IMR-90 (cell line): ENCODE results near the gene PDE4B. TPM values are rescaled to one million over a fixed set of nuclear protein-coding genes. Genes with fewer than 3 reads are reported as not detected.

Experiments
- ATAC-seq: fragments of 200-7000 bp; cut with Tn5 transposase; 2 replicates; pipeline ENCODE4 v1.9.1; 2020; ENCODE audit warnings: low read depth, mild to moderate bottlenecking, moderate library complexity
- BruUV-seq: library from RNA; stranded (reverse); fragments of 400-500 nt; replicated peaks from 2 replicates; lab custom pipeline; 2021; lab: Mats Ljungman, UMichigan
- CTCF ChIA-PET: fragments of 300-600 bp; formaldehyde crosslinking; extraction: SDS; loops from one replicate; lab custom pipeline; 2021; ENCODE audit warnings: antibody characterized with exemption; lab: Yijun Ruan, JAX
- POLR2A ChIA-PET: fragments of 300-600 bp; sonication (Branson Sonifier 250); formaldehyde crosslinking; loops from one replicate; lab custom pipeline; 2022; ENCODE audit warnings: antibody characterized with exemption; ENCODE audit not compliant: unreplicated experiment; lab: Charles Lee
- DNase-seq: peaks from one replicate; pipeline ENCODE4 v3.0.0; 2013
- H2AFZ ChIP-seq: replicated peaks from 2 replicates; pipeline ENCODE3; 2013; ENCODE audit warnings: low read length, mild to moderate bottlenecking; ENCODE audit not compliant: poor library complexity
- H2AK5ac ChIP-seq: 2 replicates; pipeline ENCODE4 v1.6.1; 2013; ENCODE audit warnings: low read depth, low read length, inconsistent platforms
- H2AK9ac ChIP-seq: replicated peaks from 2 replicates; pipeline ENCODE3; 2013; ENCODE audit warnings: mild to moderate bottlenecking, low read depth, low read length, moderate library complexity; ENCODE audit not compliant: poor library complexity
- H2BK120ac ChIP-seq: 2 replicates; pipeline ENCODE4 v1.6.1; 2013; ENCODE audit warnings: low read depth, low read length, inconsistent platforms
- H2BK15ac ChIP-seq: 3 replicates; pipeline ENCODE4 v1.6.1; 2013; ENCODE audit warnings: low read depth, low read length, inconsistent platforms
- H2BK20ac ChIP-seq: 2 replicates; pipeline ENCODE4 v1.6.1; 2013; ENCODE audit warnings: low read depth, mild to moderate bottlenecking, inconsistent platforms, low read length, moderate library complexity
- H2BK5ac ChIP-seq: 2 replicates; pipeline ENCODE4 v1.6.1; 2013; ENCODE audit warnings: mild to moderate bottlenecking, low read depth, low read length, inconsistent platforms; ENCODE audit not compliant: poor library complexity, severe bottlenecking
- H3K14ac ChIP-seq: replicated peaks from 2 replicates; pipeline ENCODE4 v1.6.1; 2013; ENCODE audit warnings: low read depth, low read length, inconsistent platforms
- H3K18ac ChIP-seq: 2 replicates; pipeline ENCODE4 v1.6.1; 2013; ENCODE audit warnings: low read depth, low read length, control low read depth
- H3K23ac ChIP-seq: 2 replicates; pipeline ENCODE4 v1.6.1; 2013; ENCODE audit warnings: low read depth, low read length, inconsistent platforms
- H3K27ac ChIP-seq: 2 replicates; pipeline ENCODE4 v1.5.1; 2013; ENCODE audit warnings: mild to moderate bottlenecking, control low read depth, low read length; ENCODE audit not compliant: insufficient read depth
- H3K27me3 ChIP-seq: 2 replicates; pipeline ENCODE4 v1.6.1; 2013; ENCODE audit warnings: low read length; ENCODE audit not compliant: control insufficient read depth, insufficient read depth
- H3K36me3 ChIP-seq: 2 replicates; pipeline ENCODE4 v1.6.1; 2013; ENCODE audit warnings: low read length, mixed read lengths; ENCODE audit not compliant: control insufficient read depth, insufficient read depth
- H3K4ac ChIP-seq: 2 replicates; pipeline ENCODE4 v1.6.1; 2013; ENCODE audit warnings: low read depth, low read length, inconsistent platforms
- H3K4me1 ChIP-seq: 2 replicates; pipeline ENCODE4 v1.6.1; 2013; ENCODE audit warnings: low read length, mixed read lengths; ENCODE audit not compliant: control insufficient read depth, insufficient read depth
- H3K4me2 ChIP-seq: 2 replicates; pipeline ENCODE4 v1.6.1; 2013; ENCODE audit warnings: low read depth, mild to moderate bottlenecking, control low read depth, low read length, moderate library complexity
- H3K4me3 ChIP-seq: 2 replicates; pipeline ENCODE4 v1.5.1; 2013; ENCODE audit warnings: low read depth, mild to moderate bottlenecking, control low read depth, low read length, moderate library complexity; ENCODE audit not compliant: insufficient read depth
- H3K56ac ChIP-seq: 2 replicates; pipeline ENCODE4 v1.6.1; 2013; ENCODE audit warnings: low read length, inconsistent platforms; ENCODE audit not compliant: insufficient read depth; ENCODE audit errors: extremely low read depth
- H3K79me1 ChIP-seq, 2 experiments: 2 replicates each; pipeline ENCODE4 v1.6.1; 2013; ENCODE audit warnings: low read length in 2 of 2, inconsistent platforms in 1 of 2, low read depth in 1 of 2
- H3K9ac ChIP-seq: 2 replicates; pipeline ENCODE4 v1.6.1; 2013; ENCODE audit warnings: low read depth, low read length, control low read depth
- H3K9me1 ChIP-seq: 2 replicates; pipeline ENCODE4 v1.6.1; 2013; ENCODE audit warnings: low read length, inconsistent platforms; ENCODE audit not compliant: insufficient read depth
- H3K9me3 ChIP-seq: 2 replicates; pipeline ENCODE4 v1.6.1; 2013; ENCODE audit warnings: low read length; ENCODE audit not compliant: control insufficient read depth, insufficient read depth
- H4K20me1 ChIP-seq: 2 replicates; pipeline ENCODE4 v1.6.1; 2013; ENCODE audit warnings: low read length, inconsistent platforms; ENCODE audit not compliant: insufficient read depth
- H4K5ac ChIP-seq: 2 replicates; pipeline ENCODE4 v1.6.1; 2013; ENCODE audit warnings: mild to moderate bottlenecking, low read depth, low read length, control low read depth
- H4K8ac ChIP-seq, 2 experiments: 2 replicates each; pipeline ENCODE4 v1.6.1; 2013; ENCODE audit warnings: low read depth in 2 of 2, low read length in 2 of 2, control low read depth in 1 of 2, inconsistent platforms in 1 of 2
- H4K91ac ChIP-seq: 2 replicates; pipeline ENCODE4 v1.6.1; 2013; ENCODE audit warnings: low read depth, low read length, inconsistent platforms; ENCODE audit not compliant: insufficient read depth
- BHLHE40 ChIP-seq: fragments of 150-350 bp; IDR thresholded peaks from 2 replicates; pipeline ENCODE4 v1.6.1; 2016; ENCODE audit warnings: mild to moderate bottlenecking, low read depth, low read length
- CEBPB ChIP-seq: IDR thresholded peaks from 2 replicates; pipeline ENCODE4 v1.6.1; 2012; ENCODE audit warnings: low read depth, low read length, improper control_type of control experiment
- FOS ChIP-seq: fragments of 150-350 bp; IDR thresholded peaks from 2 replicates; pipeline ENCODE4 v1.6.1; 2016; ENCODE audit warnings: low read depth, low read length
- MAZ ChIP-seq: IDR thresholded peaks from 2 replicates; pipeline ENCODE4 v1.6.1; 2012; ENCODE audit warnings: low read depth, mild to moderate bottlenecking, low read length, improper control_type of control experiment, moderate library complexity, borderline replicate concordance
- NFE2L2 ChIP-seq: fragments of 150-350 bp; IDR thresholded peaks from 2 replicates; pipeline ENCODE4 v1.6.1; 2016; ENCODE audit warnings: low read depth, mild to moderate bottlenecking, low read length
- POLR2A ChIP-seq: IDR thresholded peaks from 2 replicates; pipeline ENCODE4 v1.6.1; 2012; ENCODE audit warnings: mild to moderate bottlenecking, low read depth, low read length
- RCOR1 ChIP-seq: IDR thresholded peaks from 2 replicates; pipeline ENCODE4 v1.6.1; 2012; ENCODE audit warnings: mild to moderate bottlenecking, low read length, improper control_type of control experiment; ENCODE audit not compliant: insufficient replicate concordance
- RFX5 ChIP-seq: IDR thresholded peaks from 2 replicates; pipeline ENCODE4 v1.8.0; 2012; ENCODE audit warnings: low read depth, mild to moderate bottlenecking, low read length, moderate library complexity
- SMC3 ChIP-seq: fragments of 150-350 bp; IDR thresholded peaks from 2 replicates; pipeline ENCODE4 v1.6.1; 2016; ENCODE audit warnings: low read depth, mild to moderate bottlenecking, antibody characterized with exemption, low read length, moderate library complexity
- WGBS, 2 experiments: methylation state at CpG; one replicate each; pipeline versions ENCODE4 v1.1.5 to v1.1.7; 2013; ENCODE audit warnings: missing lambda C conversion rate in 2 of 2; ENCODE audit not compliant: insufficient read length in 1 of 2; ENCODE audit errors: extremely low coverage in 2 of 2; 5-methylcytosine and 5-hydroxymethylcytosine counted together
- dilution Hi-C: fragments of 300-500 bp; cut with HindIII; formaldehyde crosslinking; loops from one replicate; pipeline ENCODE4 v1.14.3; 2018; ENCODE audit warnings: low sequenced_read_pairs; ENCODE audit not compliant: unreplicated experiment
- in situ Hi-C: fragments of 300-500 bp; cut with MboI; formaldehyde crosslinking; loops from 3 replicates; pipeline ENCODE4 v1.14.3; 2019; ENCODE audit warnings: low sequenced_read_pairs, inconsistent platforms, mixed read lengths
- intact Hi-C: fragments of 100-400 bp; cut with micrococcal nuclease; formaldehyde crosslinking; loops from 2 replicates; pipeline ENCODE4 v1.10.0; 2022
- polyA plus RNA-seq, 3 experiments: library from polyadenylated mRNA; depleted of rRNA; stranded (reverse); fragments of >200 nt; gene quantifications; 2 replicates each; pipeline ENCODE4 v1.2.3, GENCODE V29; 2012; ENCODE audit warnings: low replicate concordance in 1 of 3
- total RNA-seq: library from RNA; depleted of rRNA; stranded (reverse); fragments of >200 nt; gene quantifications from 2 replicates; pipeline ENCODE4 v1.2.3, GENCODE V29; 2012
- TF ChIP-seq, protein P1 (sequence below): fragments of 150-350 bp; IDR thresholded peaks from 2 replicates; pipeline ENCODE4 v1.6.1; 2016; ENCODE audit warnings: low read depth, mild to moderate bottlenecking, low read length, moderate library complexity, borderline replicate concordance
- TF ChIP-seq, protein P2 (sequence below): fragments of 150-350 bp; IDR thresholded peaks from 2 replicates; pipeline ENCODE4 v1.6.1; 2017; ENCODE audit warnings: mild to moderate bottlenecking, antibody characterized with exemption, low read length, low read depth

Gene PDE4B
- total and polyA plus RNA-seq, 2 of the 4 experiments (the other 2 are of a cell fraction), result 5.8 to 21.3 TPM

DNA sequence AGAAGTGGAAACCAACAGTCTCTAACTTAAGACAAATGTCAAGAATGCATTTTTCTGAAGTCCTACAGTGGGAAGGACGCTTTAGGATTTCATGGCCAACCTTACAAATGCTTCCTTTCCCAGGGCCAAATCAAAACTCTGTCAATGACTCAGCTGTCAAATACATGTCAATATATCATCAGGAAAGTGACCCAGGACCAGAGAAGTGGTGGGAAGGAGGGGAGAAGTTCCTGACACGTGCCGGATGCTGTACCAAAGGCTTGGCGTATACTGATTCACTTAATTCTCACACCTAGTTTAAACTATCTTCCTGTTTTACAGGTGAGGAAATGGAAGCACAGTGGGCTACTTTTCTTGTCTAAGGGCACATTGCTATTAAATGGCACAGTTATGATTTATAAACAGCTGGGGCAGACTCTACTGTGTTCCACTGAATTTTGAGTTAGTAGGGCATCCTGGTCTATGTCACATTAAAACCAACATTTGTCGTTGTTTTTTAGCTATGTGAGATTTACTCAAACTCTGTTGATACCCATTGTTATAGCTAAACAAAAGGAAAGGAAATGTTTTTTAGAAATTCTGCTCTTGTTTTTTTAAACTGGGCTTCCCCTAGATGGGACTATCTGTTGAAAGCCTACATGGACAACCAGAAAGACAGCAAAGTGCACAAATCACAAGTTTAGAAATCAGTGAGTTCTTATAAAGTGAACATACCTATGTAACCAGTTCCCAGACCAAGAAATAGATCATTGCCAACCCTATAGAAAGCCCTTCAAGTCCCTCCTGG, 533.1 kb downstream of the PDE4B start:
- BruUV-seq, result no TSS peak
- H3K56ac ChIP-seq, result no peak overlapping the region
- H2BK120ac ChIP-seq, result peak overlapping the region; percentile 34; the same call in 1 of the 2 replicates
- no peak overlapping the region for H3K14ac ChIP-seq
- H3K4me1 ChIP-seq, result peaks cover 6% of the 10 kb centered on the region
- no peak overlapping the region for H4K5ac ChIP-seq
- TF ChIP-seq CEBPB (no peak), MAZ (no peak), FOS (no peak), SMC3 (no peak), POLR2A (no peak), RFX5 (no peak), RCOR1 (no peak), NFE2L2 (no peak), BHLHE40 (no peak)
- TF ChIP-seq, protein P1, sequence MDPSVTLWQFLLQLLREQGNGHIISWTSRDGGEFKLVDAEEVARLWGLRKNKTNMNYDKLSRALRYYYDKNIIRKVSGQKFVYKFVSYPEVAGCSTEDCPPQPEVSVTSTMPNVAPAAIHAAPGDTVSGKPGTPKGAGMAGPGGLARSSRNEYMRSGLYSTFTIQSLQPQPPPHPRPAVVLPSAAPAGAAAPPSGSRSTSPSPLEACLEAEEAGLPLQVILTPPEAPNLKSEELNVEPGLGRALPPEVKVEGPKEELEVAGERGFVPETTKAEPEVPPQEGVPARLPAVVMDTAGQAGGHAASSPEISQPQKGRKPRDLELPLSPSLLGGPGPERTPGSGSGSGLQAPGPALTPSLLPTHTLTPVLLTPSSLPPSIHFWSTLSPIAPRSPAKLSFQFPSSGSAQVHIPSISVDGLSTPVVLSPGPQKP, result no peak
- TF ChIP-seq, protein P2, sequence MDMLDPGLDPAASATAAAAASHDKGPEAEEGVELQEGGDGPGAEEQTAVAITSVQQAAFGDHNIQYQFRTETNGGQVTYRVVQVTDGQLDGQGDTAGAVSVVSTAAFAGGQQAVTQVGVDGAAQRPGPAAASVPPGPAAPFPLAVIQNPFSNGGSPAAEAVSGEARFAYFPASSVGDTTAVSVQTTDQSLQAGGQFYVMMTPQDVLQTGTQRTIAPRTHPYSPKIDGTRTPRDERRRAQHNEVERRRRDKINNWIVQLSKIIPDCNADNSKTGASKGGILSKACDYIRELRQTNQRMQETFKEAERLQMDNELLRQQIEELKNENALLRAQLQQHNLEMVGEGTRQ, result no peak
- DNase-seq, result no peak
- H3K4ac ChIP-seq, result no peak overlapping the region
- H3K36me3 ChIP-seq, result no peaks in the 10 kb centered on the region
- 0 out of 2 replicates have a peak, but pooled peaks cover 4% of the 10 kb centered on the region for H3K9me1 ChIP-seq
- POLR2A ChIA-PET, result no interaction called here
- H4K20me1 ChIP-seq, result no peaks in the 10 kb centered on the region
- H2AK9ac ChIP-seq, result no peak overlapping the region
- H3K27me3 ChIP-seq, result no peaks in the 10 kb centered on the region
- H2BK20ac ChIP-seq, result no peak overlapping the region
- no peak overlapping the region for H4K91ac ChIP-seq
- H3K18ac ChIP-seq, result no peak overlapping the region
- H3K9ac ChIP-seq, result no peak overlapping the region
- no peaks in the 10 kb centered on the region for H3K79me1 ChIP-seq
- H2AK5ac ChIP-seq, result no peak overlapping the region
- dilution Hi-C loops, result no loop called here
- no peak overlapping the region for H3K27ac ChIP-seq
- in situ Hi-C loops, result no loop called here
- intact Hi-C loops, result no loop called here
- CTCF ChIA-PET, result no interaction called here
- no peaks in the 10 kb centered on the region for H3K9me3 ChIP-seq
- WGBS, 2 experiments, result no CpG with 5 or more reads among the region's 5 CpGs
- no peak overlapping the region for H2BK15ac ChIP-seq
- H2AFZ ChIP-seq, result no peak overlapping the region
- H2BK5ac ChIP-seq, result no peak overlapping the region
- H4K8ac ChIP-seq, result no peak overlapping the region
- no peak overlapping the region for H3K4me2 ChIP-seq
- H3K23ac ChIP-seq, result no peak overlapping the region
- ATAC-seq, result no peak
- H3K4me3 ChIP-seq, result no peak overlapping the region
